Effector memory CD4-positive, alpha-beta T cell (primary cell): Measurements from ENCODE around the gene MVP.

ENCODE experiments used
- DNase-seq, 3 donors: peaks; one replicate each; pipeline ENCODE4 v3.0.0-alpha.2; 2020
- H3K27ac ChIP-seq: 2 replicates; pipeline ENCODE4 v1.7.0; 2013; ENCODE audit warnings: mild to moderate bottlenecking, low read length, moderate library complexity; ENCODE audit not compliant: insufficient read depth, poor library complexity, severe bottlenecking
- H3K27me3 ChIP-seq: replicated peaks from 2 replicates; pipeline ENCODE4 v1.7.0; 2013; ENCODE audit warnings: mild to moderate bottlenecking, low read length; ENCODE audit not compliant: insufficient read depth, control insufficient read depth, poor library complexity, severe bottlenecking
- H3K36me3 ChIP-seq: 2 replicates; pipeline ENCODE4 v1.7.0; 2013; ENCODE audit warnings: mild to moderate bottlenecking, low read length, moderate library complexity; ENCODE audit not compliant: control insufficient read depth, insufficient read depth
- H3K4me1 ChIP-seq: 2 replicates; pipeline ENCODE4 v1.7.0; 2013; ENCODE audit warnings: low read length, mild to moderate bottlenecking; ENCODE audit not compliant: control insufficient read depth, insufficient read depth, poor library complexity, severe bottlenecking
- H3K4me3 ChIP-seq: 2 replicates; pipeline ENCODE4 v1.7.0; 2013; ENCODE audit warnings: low read length, low read depth, mild to moderate bottlenecking; ENCODE audit not compliant: insufficient read depth, poor library complexity, severe bottlenecking
- H3K9me3 ChIP-seq: 2 replicates; pipeline ENCODE4 v1.7.0; 2013; ENCODE audit warnings: mild to moderate bottlenecking, low read length, moderate library complexity; ENCODE audit not compliant: control insufficient read depth

MVP gene

GRCh38 chr16:29804455-29805231, 15.6 kb upstream of the MVP start:
- DNase-seq: no peak
- H3K9me3 ChIP-seq: no peaks in the 10 kb centered on the region
- no peaks in the 10 kb centered on the region for H3K27me3 ChIP-seq
- H3K4me3 ChIP-seq: peak overlapping the region; percentile 65
- H3K27ac ChIP-seq: peak overlapping the region; percentile 87
- peaks cover 33% of the 10 kb centered on the region for H3K4me1 ChIP-seq
- H3K36me3 ChIP-seq: peaks cover 7% of the 10 kb centered on the region

DNA sequence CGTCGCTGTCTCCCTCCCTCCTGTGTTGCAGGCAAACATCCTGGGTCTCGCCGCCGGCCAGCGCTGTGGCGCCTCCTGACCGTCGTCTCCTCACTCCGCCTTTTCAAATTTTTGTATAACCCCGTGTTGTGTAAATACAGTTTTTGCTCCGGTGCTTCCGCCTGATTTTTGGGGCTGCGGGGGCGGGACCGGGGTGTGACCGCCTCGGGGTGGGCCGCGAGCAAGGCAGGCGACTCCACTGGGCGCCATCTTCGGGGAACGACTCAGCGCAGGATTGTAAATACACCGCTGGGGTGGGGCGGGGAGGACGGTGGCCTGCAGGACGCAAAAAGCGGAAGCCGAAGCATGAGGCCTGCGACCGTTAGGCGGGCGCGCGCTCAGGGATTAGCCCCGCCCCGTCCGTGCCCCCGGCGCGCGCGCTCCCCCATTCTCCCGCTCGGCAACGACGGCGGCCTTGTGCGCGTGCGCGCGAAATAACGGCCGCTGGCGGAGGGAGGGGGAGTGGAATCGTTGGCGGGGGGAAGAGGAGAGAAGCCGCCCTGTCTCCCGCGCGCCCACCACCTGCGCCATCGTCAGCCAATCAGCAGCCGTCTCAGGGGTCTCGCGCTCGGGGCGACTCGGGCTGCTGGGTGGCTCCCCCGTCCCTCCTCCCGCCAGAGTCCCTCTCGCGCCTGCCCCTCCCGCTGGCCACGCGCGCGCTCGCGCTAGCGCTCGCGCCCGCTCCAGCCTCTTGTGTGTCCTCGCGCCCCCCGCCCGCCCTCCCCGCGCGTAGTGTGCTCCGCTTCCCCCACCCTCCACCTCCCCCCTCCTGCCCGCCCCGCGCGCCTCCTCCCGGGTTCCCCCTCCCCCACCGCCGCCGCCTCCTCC, 14.8 kb upstream of the MVP start:
- no peaks in the 10 kb centered on the region for H3K27me3 ChIP-seq
- peaks cover 6% of the 10 kb centered on the region for H3K36me3 ChIP-seq
- no peaks in the 10 kb centered on the region for H3K9me3 ChIP-seq
- peak overlapping the region; percentile 87 for H3K27ac ChIP-seq
- peaks cover 41% of the 10 kb centered on the region for H3K4me1 ChIP-seq
- H3K4me3 ChIP-seq: peak overlapping the region; percentile 65
- DNase-seq: peak; percentile 96 to 97 (median 96)

DNA sequence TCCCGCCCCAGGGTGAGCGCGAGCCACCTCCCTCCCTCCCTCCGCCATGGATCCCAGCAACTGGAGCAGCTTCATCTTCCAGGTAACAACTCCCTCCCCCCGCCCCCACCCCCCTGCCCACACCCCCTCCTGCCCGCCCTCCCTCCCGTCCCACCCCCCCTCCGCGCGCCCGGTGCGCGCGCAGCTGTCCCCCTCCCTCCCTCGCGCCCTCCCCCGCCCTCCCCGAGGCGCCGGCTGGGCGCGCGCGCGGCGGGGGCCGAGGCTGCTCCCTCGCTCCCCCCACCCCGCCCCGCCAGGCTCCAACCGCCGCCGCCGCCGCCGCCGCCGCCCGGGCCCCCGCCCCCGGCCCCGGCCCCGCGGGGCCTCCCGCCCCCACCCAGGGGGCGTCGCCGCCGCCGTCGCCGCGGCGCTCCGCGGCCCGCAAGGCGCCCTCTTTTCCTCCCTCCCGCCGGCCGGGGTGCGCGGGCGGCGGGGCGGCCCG, 14.1 kb upstream of the MVP start, which contains the start of gene MAZ:
Gene MAZ (plus strand): TSS at position 431 of the 481 bp plus-strand sequence. CDS start 173 bp downstream, outside the sequence.
- Histone ChIP-seq H3K27ac (peak within 1 kb of the TSS; percentile 87), H3K9me3 (no peaks in the 10 kb centered on the region), H3K36me3 (peaks cover 7% of the 10 kb centered on the region), H3K4me1 (peaks cover 48% of the 10 kb centered on the region), H3K4me3 (peak within 1 kb of the TSS; percentile 65), H3K27me3 (no peaks in the 10 kb centered on the region)
- DNase-seq: peak in 1 of 3 donors; percentile 75

DNA sequence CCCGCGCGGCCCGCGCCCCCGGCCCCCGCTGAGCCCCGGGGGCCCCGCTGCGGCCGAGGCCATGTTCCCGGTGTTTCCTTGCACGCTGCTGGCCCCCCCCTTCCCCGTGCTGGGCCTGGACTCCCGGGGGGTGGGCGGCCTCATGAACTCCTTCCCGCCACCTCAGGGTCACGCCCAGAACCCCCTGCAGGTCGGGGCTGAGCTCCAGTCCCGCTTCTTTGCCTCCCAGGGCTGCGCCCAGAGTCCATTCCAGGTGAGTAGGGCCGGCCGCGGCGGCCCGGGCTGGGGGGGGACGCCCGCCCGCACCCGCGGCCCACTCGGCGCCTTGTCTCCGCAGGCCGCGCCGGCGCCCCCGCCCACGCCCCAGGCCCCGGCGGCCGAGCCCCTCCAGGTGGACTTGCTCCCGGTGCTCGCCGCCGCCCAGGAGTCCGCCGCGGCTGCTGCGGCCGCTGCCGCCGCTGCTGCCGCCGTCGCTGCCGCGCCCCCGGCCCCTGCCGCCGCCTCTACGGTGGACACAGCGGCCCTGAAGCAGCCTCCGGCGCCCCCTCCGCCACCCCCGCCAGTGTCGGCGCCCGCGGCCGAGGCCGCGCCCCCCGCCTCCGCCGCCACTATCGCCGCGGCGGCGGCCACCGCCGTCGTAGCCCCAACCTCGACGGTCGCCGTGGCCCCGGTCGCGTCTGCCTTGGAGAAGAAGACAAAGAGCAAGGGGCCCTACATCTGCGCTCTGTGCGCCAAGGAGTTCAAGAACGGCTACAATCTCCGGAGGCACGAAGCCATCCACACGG, 13.4 kb upstream of the MVP start:
- H3K36me3 ChIP-seq: peaks cover 7% of the 10 kb centered on the region
- no peaks in the 10 kb centered on the region for H3K27me3 ChIP-seq
- peak in 1 of 3 donors; percentile 41 for DNase-seq
- H3K9me3 ChIP-seq: no peaks in the 10 kb centered on the region
- H3K4me3 ChIP-seq: peak overlapping the region; percentile 56
- H3K4me1 ChIP-seq: peaks cover 50% of the 10 kb centered on the region
- H3K27ac ChIP-seq: peak overlapping the region; percentile 85

GRCh38 chr16:29807426-29808218, 12.6 kb upstream of the MVP start:
- Histone ChIP-seq H3K27ac (peak overlapping the region; percentile 85), H3K4me1 (peaks cover 56% of the 10 kb centered on the region), H3K36me3 (peaks cover 7% of the 10 kb centered on the region), H3K4me3 (peak overlapping the region; percentile 56), H3K9me3 (no peaks in the 10 kb centered on the region), H3K27me3 (no peaks in the 10 kb centered on the region)
- DNase-seq: peak; percentile 80 to 86 (median 85)

GRCh38 chr16:29808219-29808900, 11.9 kb upstream of the MVP start:
- H3K4me3 ChIP-seq: peak overlapping the region; percentile 75
- H3K9me3 ChIP-seq: no peaks in the 10 kb centered on the region
- peaks cover 7% of the 10 kb centered on the region for H3K36me3 ChIP-seq
- no peaks in the 10 kb centered on the region for H3K27me3 ChIP-seq
- H3K27ac ChIP-seq: peak overlapping the region; percentile 85
- no peak for DNase-seq
- peaks cover 56% of the 10 kb centered on the region for H3K4me1 ChIP-seq

DNA sequence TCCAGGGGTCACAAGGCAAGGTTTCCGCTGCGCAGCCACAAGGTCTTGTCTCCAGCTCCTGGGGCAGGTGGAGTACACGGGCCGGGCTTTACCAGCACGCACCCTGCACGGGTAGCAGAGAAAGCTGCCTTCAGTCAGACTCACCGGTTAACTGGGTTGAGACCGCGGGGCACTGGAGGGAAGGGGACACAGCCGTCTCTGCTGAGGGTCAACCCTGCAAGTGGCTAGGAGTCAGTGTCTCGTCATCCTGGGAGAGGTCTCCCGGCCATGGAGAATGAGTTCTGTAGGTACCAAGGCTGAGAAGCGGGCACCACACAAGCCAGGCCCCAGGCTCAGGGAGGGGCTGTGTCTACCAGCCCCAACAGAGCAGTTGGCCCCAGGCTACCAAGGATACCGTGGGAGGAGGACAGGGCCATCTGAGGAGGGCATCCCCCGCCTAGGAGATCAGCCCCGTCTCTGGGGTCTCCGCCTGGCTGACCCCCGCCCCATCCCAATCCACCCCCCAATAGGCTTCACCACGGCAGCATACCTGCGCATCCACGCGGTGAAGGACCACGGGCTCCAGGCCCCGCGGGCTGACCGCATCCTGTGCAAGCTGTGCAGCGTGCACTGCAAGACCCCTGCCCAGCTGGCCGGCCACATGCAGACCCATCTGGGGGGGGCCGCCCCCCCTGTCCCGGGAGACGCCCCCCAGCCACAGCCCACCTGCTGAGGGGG, 11.1 kb upstream of the MVP start:
- Histone ChIP-seq H3K27ac (peak overlapping the region; percentile 85), H3K4me1 (peaks cover 59% of the 10 kb centered on the region), H3K9me3 (no peaks in the 10 kb centered on the region), H3K36me3 (peaks cover 7% of the 10 kb centered on the region), H3K27me3 (no peaks in the 10 kb centered on the region), H3K4me3 (peak overlapping the region; percentile 75)
- DNase-seq: no peak

DNA sequence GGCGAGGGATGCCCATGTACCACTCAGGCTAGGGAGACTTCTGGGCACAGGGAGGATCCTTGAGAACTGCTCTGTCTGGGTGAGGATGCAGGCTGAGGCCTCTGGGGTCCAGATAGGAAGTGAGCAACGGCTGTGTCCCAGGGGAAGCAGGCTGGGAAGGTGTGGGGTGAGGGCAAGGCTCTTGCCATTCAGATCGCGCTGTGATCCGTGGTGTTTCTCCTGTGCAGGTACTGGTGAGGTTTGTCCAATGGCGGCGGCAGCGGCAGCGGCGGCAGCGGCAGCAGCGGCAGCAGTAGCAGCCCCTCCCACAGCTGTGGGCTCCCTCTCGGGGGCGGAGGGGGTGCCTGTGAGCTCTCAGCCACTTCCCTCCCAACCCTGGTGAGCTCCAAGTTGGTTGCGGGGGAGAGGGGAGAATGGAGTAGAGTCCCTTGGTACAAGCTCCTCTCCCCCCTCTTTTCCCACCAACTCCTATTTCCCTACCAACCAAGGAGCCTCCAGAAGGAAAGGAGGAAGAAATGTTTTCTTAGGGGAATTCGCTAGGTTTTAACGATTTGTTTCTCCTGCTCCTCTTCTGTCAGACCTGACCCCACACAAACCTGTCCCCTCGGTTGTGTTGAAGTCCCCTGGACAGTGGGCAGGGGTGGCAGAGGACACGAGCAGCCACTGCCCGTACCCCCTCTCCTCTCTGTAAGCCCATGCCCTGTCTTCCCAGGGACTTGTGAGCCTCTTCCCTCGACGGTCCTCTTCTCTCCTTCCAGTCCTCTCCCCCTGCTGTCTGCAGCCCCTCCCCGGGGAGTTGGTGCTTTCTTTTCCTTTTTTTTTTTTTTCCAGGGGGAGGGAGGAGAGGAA, 10.2 kb upstream of the MVP start:
- H3K9me3 ChIP-seq: no peaks in the 10 kb centered on the region
- H3K36me3 ChIP-seq: peaks cover 7% of the 10 kb centered on the region
- peak overlapping the region; percentile 85 for H3K27ac ChIP-seq
- H3K4me1 ChIP-seq: peaks cover 59% of the 10 kb centered on the region
- peak overlapping the region; percentile 75 for H3K4me3 ChIP-seq
- DNase-seq: peak in 1 of 3 donors; percentile 25
- no peaks in the 10 kb centered on the region for H3K27me3 ChIP-seq
